NCI-H1092 treated with DMSO at 0.1 percent for 48 hours (cell line): ENCODE measurements around the gene HESX1.

Experiments
- DNase-seq: peaks from one replicate; lab custom pipeline; 2025; lab: John Stamatoyannopoulos, UW

Gene HESX1

DNA sequence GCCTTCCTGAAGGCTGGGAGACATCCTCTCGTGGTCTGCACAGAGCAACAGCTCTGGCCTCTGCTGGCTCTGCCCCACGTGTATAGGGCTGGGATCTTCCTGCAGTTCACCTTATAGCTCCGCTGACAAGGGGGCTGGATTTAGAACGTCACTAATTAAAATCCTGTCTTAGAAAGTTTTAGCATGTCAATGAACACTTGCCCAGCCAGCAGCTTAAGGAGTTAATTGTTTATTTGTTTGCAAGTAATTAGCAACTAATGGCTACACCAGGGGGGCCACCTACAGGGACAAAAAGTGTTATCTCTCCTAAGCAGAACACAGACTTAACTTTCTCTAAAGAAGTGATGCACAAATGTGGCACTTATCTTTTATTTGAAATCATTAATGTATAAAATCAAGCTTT is at the start of gene HESX1:
Gene HESX1 (minus strand): TSS at position 84 of the 403 bp plus-strand sequence. CDS start 60 bp downstream, at position 24.
- DNase-seq = no peak

GRCh38 chr3:57244946-57245345 is 45.2 kb upstream of the HESX1 start:
- no peak for DNase-seq

DNA sequence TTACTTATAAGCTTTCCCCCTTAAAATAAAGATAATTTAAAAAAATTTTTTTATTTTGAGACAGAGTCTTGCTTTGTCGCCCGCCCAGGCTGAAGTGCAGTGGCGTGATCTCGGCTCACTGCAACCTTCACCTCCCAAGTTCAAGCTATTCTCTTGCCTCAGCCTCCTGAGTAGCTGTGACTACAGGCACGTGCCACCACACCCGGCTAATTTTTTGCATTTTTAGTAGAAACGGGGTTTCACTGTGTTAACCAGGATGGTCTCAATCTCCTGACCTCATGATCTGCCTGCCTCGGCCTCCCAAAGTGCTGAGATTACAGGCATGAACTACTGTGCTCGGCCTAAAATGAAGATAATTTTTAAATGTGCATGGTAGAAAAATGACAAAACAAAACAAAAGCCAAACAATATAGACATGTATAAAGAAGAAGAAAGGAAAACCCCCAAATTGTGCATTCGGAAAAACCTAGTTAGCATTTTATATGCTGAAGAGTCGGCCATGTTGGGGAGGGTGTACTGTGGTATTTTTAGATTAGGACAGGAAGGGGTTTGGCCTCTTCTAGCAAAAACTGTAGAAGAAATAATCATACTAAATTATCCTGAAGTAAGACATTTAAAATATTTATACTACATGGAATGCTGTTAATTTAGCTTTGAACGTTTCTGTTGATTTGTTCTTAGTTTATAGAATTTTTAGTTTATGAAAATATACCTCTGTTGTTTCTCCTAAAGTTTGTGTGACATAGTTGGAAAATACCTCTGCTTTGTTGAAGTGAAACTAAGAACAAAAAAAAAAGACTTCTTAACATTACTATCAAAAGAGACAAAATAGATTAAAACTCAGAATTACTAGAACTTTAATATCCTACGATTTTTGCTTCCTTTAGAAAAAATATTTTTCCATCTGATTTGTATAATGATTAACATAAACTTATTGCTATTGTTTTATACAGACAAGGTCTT is 35.1 kb upstream of the HESX1 start:
- no peak for DNase-seq

DNA sequence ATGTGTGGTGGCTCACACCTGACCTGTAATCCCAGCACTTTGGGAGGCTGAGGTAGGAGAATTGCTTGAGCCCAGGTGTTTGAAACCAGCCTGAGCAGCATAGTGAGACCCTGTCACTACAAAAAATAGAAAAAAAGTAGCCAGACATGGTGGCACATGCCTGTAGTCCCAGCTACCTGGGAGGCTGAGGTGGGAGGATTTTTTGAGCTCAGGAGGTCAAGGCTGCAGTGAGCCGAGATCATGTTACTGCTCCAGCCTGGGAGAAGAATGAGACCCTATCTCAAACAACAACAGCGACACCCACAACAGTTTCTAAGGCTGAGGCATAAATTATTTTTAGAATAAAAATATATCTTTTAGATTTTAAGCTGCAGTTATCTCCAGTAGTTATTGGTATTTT is 34.0 kb upstream of the HESX1 start:
- DNase-seq = no peak

- no peak for DNase-seq
These were observed 30.2 kb upstream of the HESX1 start for GRCh38 chr3:57230006-57230405.

DNA sequence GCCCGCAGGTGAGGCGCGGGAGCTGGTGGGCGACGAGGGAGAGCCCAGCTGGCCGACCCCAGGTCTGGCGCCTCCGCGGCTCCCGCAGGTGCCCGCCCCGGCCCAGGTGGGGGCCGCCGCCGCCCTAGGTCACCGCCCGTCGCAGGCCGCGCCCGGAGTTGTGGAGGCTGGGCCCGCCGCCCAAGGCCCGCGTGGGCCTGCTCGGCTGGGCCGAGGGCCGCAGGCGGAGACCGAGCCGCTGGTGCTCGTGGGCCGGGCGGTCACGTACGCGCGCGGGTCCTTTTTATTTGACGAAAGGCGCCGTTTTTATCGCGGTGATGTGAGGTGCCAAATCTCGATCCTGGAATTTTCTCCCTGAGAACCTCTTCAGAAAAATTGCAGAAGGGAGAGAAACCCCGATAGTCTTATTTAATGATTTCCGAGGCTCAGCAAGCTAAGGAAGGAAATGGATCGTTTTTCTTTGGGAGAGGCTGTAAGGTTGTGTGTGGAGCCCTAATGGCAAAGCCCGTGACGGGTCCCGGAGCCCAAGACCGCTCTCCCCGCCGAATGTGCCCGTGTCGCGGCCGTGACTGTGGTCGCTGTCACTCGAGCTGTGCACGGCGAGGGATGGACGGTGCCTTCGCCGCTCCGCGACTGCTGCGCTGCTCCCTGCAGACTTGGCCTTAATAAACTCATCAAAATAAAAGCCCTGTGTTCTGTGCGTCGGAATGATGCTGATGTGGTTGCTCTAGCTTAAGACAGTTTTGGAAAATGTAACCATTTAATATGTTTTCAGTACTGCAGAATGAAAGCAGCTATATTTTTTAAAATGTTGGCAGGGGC is 28.4 kb upstream of the HESX1 start:
- peak; percentile 34 for DNase-seq

GRCh38 chr3:57227204-57227929 is 27.6 kb upstream of the HESX1 start, which contains the start of gene APPL1:
TSS of gene APPL1 (plus strand) at chr3:57227729. CDS start at chr3:57227884, 155 bp downstream.
- DNase-seq = peak; percentile 78

- no peak for DNase-seq
These were observed 26.4 kb upstream of the HESX1 start for GRCh38 chr3:57226176-57226575.

DNA sequence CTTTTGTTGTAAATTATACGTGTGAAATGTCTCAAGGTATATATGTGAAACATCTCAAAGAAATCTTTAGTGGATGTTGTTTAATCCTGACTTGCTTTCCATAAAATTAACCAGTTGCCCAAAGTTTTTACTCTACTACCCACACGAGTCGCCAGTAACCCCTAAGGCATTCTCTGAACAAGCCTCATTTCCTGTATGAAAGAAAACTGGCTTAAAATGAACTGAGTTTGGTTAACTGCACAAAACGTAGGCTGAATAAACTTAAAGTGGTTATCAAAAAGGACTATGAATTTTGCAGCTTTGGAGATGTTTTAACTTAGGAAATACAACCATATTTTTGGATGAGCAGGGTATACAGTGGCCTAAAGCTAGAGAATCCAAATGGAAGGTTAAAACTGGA is 25.1 kb upstream of the HESX1 start:
- no peak for DNase-seq

DNA sequence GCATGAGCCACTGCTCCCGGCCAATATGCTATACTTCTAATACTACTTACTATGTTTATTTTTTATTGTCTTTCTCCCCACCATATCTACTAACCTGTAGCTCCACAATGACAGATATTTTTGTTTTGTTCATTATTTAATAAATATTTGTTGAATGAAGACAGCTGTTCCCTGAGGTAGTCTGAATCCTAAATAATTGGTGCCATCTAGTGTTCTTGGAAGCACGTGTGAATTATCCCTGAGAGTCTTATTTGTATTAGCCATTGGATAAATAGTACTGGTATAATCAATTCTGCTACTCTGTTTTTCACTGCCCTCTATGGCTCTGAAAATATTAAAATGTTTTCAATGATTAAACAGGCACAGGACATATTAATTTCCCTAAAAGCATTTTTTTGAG is 22.1 kb upstream of the HESX1 start:
- peak; percentile 5 for DNase-seq

- no peak for DNase-seq
These were observed 6.6 kb upstream of the HESX1 start for GRCh38 chr3:57206423-57206822.

DNA sequence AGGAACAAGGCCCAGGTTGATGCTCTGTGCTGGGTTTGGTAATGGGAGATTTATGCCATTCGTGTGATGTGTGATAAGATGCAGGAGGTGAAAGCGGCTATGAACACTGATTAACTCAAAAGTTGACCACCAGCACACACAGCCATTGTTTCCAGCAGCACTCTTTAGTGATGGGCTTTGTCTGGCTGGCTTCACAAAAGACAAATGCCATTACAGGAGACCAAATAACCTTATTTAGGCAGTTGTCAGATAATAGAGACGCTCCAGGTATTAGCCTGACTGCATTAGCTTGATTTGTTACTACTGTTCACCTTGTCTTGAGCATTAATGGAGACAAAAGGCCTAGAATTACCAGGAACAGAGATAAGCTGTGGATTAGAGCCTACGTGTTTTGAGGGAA is 5.1 kb downstream of the HESX1 start:
- no peak for DNase-seq

- DNase-seq = no peak
These were observed 7.8 kb downstream of the HESX1 start for GRCh38 chr3:57192028-57192427.

DNA sequence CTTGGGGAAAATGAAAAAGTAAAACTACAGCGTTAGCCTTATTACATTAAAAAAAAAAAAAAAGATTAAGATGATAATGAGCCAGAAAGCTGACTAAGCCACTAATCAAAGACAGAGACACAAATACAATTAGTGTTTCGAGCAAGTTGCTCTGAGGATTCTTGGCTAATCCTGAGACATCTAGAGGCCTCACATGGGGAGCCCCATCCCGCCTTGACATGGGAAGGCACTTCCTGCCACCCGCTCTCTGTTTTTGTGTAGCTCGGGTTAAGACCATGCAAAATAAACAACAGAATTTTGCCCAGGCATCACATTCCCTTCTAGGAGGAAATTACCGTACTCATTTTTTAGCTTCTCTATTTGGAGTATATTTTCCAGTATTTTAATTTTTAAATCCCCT is 15.3 kb downstream of the HESX1 start:
- DNase-seq = no peak

- peak; percentile 33 for DNase-seq
These were observed 20.0 kb downstream of the HESX1 start for GRCh38 chr3:57179580-57180410.

GRCh38 chr3:57176045-57176444 is 23.7 kb downstream of the HESX1 start:
- no peak for DNase-seq

DNA sequence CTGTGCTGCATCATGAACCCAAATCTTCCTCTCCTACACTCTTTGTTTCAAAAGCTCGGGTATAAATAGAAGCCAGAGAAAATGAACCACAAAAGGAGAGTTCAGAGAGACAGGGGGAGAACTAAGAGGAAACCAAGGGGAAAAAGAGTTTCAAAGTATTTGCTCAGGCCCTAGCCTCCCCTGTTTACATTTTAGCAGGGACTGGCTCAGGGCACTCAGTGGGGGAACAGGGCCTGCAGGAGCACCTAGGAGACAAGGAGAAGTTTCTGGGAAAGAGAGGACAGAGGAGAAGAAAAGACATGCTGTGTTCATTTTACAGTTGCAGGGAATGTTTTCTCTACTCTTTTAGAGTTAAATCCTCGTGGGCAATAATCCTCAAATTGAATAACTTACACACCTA is 26.1 kb downstream of the HESX1 start:
- no peak for DNase-seq

DNA sequence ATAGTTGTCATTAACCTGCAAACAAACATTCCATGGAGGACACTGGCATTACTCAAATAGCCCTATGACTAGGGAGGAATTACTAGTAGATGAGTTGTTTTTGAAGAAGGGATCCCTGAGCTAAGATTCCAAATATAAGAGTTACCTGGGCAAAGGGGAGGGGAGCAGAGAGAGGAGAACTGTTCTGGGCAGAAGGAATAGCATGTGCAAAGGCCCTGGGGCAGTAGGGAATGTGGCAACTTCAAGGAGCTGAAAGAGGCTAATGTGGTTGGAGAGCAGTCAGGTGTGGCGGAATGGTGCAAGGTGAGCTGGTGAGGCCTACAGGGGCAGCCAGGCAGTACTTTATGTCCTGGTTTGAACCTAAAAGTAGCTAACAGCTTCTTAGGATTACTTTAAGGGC is 28.8 kb downstream of the HESX1 start:
- no peak for DNase-seq

DNA sequence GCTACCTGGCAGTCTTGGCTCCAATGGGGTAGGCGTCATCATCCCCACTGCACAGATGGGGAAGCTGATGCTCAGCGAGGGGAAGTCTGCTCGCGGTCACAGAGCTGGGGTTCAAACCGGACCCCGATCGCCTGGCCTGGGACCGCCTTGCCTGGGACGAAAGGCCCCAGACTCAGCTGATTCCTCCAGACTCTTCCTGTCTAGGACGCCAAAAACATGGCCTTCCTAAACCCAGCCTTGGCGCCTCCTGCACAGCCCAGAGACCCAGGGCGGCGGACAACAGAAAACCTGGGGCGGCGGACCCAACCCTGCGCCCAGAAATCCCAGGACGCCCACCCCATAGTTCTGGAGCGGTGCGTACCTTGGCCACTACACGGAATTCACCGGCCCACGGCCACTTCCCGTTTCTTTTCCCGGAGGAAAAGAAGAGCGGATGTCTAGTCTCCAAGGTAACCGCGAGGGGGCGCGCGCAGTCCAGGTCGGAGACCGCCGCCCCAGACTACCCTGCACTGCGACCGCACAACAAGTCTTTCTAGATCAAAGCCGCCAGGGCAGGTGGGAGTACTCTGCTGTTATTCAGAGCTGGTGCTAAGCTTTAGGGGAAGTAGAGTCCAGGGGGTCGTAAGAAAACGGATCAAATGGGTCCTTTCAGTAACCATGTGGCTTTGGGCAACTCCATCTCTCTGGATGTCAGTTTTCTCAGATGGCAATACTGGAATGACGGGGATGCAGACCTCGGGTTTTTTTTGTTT is 29.7 kb downstream of the HESX1 start:
- peak; percentile 63 for DNase-seq

DNA sequence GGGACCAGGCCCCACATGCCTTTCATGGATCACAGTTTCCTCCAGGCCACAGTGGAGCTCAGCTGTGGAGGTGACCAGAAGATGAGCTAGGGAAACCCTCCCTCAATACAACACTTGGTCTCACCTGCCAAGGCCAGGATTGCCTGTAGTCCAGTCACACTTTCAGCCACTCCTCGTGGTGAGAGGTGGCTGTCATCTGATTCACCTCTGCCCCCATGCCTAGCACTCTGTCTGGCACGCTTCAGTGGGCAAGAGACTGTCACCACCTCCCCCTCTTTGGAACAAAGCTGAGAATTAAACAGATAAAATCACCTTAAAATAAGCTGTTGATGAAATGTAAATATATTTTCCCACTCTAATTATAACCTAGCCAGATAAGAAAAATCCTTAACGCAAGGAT is 30.7 kb downstream of the HESX1 start:
- DNase-seq = no peak

DNA sequence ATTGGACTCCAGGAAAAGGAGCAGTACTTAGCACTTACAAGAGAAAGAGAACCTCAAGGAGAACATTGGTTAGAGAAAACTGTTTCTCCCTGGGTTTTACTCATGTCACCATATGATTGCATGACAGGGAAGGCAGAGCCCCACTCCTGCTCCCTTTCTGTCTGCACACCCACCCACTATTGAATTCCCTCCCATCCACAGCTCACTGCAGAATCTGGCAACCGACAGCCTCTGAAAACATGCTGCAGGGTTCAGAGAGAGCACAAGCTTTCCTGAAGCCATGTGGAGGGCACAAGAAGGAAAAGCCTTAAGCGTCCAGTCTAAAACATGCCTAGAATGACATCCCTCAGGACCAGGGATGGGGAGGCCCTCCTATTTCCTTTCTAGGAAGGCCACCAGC is 31.6 kb downstream of the HESX1 start:
- DNase-seq = no peak
